GM18526 (cell line): ENCODE results near the gene CDYL.

Experiments used
- POLR2A ChIP-seq: IDR thresholded peaks from 3 replicates; pipeline ENCODE4 v1.6.1; 2011; ENCODE audit not compliant: insufficient read length; ENCODE audit errors: extremely low read depth

CDYL gene

DNA sequence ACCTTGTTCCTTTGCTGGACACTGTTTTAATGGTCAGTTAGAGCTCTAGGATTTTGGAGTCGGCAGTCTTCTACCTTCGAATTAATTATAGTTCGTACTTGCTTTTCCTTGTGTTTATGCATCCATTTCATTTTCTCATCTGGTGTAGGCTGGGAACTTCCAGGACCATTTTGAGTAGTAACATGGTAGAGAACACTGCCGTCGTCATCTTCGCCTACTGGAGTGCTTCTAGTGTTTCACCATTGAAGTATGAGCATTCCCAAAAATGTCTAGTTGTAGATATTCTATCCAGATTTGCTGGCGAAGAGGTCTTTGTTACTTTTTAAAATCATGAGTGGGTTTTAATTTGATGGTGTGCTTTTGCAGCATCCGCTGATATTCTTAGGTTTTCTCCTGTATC is 36.9 kb downstream of the CDYL start:
- TF ChIP-seq POLR2A = no peak

DNA sequence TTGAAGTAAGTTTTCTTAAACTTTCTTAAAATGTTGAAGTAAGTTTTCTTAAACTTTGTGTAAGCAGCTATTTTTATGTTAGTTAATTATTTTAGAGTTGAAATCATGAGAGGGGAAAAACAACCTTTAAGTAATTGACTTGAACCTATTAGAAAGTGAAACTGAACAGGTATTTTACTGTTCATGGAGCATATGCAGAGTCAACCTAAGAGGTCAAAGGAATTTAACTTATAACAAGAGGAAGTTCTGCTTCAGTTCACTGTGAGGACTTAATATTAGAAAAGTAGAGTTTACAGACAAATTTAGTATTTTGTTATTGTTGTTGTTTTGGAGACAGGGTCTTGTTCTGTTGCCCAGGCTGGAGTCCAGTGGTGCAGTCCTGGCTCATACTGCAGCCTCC is 38.0 kb downstream of the CDYL start:
- TF ChIP-seq POLR2A = no peak

DNA sequence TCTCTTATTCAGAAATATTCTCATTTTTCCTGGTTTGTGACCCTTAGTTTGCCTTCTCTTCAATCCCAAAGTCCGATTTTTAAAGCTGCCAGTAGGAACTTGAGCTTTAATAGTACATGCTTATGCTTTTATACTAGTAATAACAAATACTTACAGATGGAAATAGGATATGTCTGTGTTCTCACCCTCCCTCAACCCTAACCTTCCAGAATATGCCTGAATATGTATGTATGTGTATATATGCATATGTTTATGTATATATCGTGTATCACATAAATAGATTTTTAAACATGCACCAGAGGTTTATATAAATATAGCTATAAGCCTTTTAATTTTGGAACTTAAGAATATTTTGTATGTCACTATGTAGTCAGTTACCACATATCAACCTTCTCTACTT is 38.8 kb downstream of the CDYL start:
- TF ChIP-seq POLR2A = no peak

DNA sequence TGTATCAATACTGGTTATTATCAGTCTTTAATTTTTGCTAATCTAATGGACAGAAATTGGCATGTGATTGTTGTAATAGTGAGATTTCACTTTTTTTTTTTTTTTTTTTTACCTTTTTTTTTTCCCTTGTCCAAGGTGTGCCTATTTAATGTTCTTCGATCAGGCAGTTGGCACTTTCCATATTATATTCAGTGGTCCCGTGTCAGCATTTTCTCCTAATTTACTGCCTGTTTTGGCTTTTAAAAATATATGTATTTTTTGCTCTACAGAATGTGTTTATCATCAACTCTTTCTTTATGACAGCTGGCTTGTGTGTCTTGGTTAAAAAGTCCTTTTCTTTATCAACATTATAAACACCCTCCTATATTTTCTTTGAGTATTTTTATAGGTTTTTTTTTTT is 39.4 kb downstream of the CDYL start:
- TF ChIP-seq POLR2A = no peak

DNA sequence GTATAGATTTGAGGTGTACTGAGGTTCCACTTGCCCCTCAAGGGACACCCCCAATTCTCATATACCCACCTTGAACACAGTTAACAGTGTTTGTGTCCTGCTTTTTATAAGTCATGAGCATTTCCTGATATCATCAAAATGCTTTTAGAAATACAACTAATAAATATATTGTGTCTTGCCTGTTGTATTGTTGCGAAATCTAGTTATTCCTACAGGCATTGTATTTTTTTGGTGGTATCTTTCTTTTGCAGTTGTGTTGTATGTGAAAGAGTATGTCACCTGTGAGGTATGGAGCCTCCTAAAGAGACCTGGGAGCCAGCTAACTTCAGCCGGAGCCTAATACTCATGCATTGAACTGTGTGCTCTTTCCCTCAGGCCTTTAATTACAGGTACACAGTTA is 40.7 kb downstream of the CDYL start:
- TF ChIP-seq POLR2A = no peak

DNA sequence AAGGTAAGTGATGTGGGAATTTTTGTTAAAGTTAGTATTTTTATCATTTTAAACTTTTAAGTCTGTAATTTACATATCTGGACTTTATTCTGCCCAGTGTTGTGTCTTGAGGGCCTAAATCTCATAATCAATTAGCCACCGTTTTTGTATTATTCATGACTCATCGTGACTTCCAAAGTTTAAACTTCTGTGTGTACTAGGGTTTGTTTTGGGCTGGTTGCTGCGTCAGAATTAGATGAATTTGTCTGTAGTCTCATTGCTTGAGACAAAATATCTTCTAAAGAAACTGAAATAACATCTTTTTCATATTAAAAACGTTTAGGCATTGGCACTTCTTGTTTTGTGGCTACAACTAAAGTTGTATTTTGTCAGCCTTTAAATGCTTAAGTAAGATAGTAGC is 41.3 kb downstream of the CDYL start:
- TF ChIP-seq POLR2A = no peak

DNA sequence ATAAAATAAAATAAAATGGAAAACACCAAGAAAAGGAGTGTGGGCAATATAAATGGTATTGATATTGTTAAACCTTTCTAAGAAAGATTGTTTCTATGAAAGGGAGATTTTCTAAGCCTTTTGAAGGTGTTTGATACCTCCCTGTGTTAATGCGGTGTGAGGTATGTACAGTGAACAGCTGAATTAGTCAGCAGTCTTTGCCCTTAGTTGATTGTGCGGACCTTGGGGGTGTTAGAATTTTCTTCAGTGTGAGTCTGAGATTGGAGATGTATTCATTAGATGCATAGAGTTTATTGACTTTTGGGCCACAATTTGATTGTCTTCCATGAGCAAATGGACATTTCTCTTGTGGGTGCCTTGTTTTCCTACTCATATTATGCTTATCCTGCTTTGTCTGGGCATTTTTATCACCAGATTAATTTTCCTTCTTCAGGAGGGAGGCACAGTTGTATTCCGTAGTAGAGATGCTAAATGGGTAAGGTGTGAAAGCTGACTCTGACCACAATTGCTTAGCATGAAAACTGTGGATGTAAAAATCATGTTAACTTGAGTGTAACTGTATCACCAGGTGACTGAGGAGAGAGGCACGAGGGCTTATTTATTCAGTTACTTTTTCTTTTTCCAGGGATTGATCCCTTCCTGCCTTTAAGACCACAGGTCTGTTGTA is 42.2 kb downstream of the CDYL start:
- no peak for TF ChIP-seq POLR2A

DNA sequence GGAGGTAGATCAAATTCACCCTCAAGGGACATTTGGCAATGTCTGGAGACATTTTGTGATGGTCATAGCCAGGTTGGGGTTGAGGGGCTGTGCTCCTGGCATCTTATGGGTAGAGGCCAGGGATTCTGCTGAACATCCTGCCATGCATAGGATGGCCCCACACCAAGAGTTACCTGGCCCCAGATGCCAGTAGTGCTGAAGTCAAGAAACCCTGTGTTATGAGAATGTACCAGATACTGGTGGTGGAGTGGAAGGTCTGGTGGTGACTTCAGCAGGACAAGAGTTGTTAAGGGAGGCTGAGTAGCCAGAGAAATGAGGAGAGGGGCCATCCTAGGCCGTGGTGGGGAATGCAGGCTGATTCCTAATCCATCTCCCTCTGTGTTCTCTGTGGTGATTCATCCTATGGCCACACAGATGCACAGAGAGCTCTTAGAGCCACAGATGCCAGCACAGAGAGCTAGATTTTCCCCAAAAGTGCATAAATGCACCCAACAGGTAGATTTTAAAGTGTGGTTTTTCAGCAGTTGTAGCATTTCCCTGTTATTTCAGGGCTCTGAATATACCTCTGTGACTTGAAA is 43.6 kb downstream of the CDYL start:
- no peak for TF ChIP-seq POLR2A

DNA sequence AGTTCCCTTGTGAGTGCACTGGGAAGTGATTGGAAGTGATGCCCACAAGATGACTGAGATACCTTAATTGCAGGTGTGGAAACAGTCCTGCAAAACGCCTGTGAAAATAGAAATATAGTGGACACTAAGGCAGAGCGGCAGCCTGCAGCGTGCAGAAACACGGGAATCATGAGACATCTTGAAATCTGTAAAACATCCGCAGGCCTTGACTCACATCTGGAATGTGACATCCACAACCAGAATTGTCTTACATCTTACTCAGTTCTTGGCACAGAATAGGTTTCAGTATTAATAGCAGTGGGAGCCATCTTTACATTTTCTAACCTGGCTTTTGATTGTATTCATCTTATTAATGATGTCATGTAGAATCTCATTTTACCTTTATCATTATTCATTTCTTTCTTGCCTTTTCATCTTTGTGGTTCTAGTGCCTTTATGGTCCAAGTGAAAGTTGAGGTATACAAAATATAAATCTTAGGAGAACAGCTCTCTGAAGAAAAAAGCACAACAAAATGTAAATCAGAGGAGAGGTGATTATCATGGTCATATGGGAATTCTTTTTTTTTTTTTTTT is 44.6 kb downstream of the CDYL start:
- no peak for TF ChIP-seq POLR2A

DNA sequence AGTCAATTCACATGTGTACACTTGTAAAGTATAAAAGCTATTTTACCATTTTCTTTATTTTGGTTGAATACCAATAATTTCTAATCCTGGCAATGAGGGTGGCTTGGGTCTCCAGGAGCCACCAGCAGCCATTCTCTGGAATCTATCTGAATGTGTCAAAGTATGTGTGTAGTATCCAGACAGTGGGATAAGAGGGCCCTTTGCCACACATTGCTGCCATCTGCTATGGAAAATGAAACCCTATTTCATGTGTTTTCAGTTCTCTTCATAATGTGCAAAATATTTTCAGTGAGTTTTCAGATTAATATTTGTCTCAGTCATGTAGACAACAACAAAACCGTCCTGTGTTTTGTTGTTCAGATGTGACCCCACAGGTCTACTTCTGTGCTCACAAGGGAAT is 46.3 kb downstream of the CDYL start:
- TF ChIP-seq POLR2A = no peak

DNA sequence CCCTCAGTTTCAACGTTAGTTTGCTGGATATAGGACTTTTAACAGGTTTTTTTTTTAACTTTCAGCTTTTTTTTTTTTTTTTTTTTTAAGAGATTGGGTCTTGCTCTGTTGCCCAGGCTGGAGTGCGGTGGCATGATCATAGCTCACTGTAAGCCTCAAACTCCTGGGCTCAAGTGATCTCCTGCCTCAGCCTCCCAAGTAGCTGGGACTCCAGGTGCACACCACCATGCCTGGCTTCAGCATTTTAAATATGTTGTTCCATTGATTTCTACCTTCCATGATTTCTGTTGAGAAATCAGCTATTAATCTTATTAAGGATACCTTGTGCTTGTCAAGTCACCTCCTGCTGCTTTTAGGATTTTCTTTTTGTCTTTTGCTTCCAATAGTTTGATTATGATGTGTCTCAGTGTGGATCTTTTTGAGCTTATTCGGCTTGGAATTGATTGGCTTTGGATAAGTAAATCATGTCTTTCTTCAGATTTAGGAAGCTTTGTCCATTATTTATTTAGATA is 52.0 kb downstream of the CDYL start:
- TF ChIP-seq POLR2A = no peak

DNA sequence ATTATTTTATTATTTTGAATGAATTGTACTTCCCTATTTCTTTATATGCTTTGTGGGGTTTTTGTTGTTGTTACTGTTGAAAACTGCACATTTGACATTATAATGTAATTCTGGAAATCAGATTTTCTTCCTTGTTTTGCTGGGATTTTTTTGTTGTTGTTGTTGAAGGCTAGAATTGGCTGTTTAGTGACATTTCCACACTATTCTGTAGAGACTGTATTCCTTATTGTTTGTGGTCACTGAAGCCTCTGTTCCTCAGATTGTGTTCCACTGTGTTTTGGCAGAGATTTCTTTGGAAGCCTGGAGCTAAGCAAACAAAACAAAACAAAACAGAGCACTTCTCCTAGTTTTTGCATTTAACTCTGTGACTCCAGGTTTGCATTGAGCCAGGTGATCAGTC is 52.9 kb downstream of the CDYL start:
- no peak for TF ChIP-seq POLR2A

DNA sequence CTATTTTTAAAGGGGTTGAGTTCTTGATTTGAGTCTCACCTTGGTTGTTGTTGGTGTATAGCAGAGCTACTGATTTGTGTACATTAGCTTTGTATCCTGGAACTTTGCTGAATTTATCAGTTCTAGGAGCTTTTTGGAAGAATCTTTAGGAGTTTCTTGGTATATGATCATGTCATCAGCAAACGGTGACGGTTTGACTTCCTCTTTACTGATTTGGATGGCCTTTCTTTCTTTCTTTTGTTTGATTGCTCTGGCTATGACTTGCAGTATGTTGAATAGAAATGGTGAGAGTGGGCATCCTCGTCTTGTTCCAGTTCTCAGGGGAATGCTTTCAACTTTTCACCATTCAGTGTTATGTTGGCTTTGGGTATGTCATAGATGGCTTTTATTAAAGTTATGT is 64.0 kb downstream of the CDYL start:
- no peak for TF ChIP-seq POLR2A

DNA sequence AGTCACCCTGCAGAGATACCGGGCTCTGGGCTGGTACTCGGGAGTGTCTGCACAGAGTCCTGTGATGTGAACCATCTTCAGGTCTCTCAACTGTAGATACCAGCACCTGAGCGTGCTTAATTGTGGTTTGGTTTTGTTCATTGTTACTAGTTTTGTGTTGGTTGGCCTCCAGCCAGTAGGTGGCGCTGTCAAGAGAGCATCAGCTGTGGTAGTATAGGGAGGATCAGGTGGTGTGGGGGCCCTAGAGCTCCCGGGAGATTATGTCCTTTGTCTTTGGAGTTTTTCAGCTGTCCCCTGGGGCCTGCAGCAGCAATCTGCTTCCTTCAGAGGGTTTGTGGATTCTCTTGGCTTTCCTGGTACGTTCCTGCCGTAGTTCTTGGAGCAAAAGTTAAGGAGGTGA is 67.9 kb downstream of the CDYL start:
- TF ChIP-seq POLR2A = no peak

DNA sequence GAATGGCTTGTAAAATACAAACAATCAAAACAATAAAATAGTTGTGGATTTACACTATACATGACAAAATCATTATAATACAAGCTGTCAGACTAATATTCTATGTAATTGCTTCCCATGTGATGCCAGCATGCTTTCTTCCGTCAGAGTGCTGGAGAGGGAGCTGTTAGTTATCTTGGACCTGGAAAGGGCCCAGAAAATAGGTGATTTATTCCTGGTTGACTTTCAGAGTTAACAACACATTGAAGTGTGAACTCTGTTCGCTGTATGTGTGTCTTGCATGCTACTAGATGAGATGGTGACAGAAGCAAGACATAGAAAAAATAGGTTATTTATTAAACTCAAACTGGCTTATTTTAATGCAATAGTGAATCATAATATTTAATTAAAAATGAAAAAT is 70.2 kb downstream of the CDYL start:
- TF ChIP-seq POLR2A = no peak

DNA sequence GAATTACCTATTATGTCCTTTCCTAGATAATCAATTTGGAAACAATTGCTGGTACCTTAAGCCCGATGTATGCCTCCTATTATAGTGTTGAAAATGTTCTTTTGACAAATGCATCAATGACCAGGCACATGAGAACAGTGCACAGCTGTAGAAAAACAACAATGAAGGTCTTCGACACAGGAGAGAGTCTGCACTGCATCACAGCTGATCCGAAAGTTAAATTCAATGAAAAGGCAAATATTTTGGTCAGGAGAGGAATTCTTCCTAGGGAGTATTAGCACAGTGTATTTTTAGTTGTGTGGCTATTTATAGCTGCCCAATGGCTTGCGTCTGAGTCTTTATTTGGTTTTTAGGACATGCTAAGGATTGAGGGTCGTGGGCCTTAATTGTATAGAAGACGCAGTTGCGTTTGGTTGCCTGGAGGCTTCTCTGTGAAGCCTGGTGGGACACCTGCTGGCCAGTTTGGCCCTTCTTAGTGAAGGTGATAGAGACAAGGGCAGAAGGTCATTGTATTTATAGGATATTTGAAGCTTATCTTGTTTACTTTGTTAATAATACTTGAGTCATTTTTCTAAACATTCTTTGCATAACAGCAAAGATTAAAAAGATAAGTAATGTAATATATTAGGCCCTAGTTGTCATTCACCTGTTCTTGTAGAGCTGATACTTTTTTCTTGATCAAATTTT is 72.3 kb downstream of the CDYL start:
- TF ChIP-seq POLR2A = no peak
